Liver (tissue), 9 donors: Measurements from ENCODE around the gene TNNT1. TPM values are rescaled to one million over a fixed set of nuclear protein-coding genes. Genes with fewer than 3 reads are reported as not detected.

Experiments used
- DNase-seq: peaks from one replicate; pipeline ENCODE4 v3.0.0-alpha.2; 2017; ENCODE audit warnings: low spot score
- H3K27ac ChIP-seq, 2 donors: one replicate each; pipeline ENCODE4 v1.7.0; 2013; ENCODE audit warnings: inconsistent platforms in 2 of 2, low read length in 2 of 2, control low read depth in 1 of 2, low read depth in 1 of 2, mild to moderate bottlenecking in 1 of 2
- H3K27me3 ChIP-seq, 4 donors: one replicate each; pipeline versions ENCODE4 v1.6.1 to v1.7.0; 2013; ENCODE audit warnings: low read length in 3 of 4, inconsistent platforms in 1 of 4, mild to moderate bottlenecking in 1 of 4, moderate library complexity in 1 of 4; ENCODE audit not compliant: control insufficient read depth in 4 of 4, insufficient read depth in 4 of 4
- H3K36me3 ChIP-seq, 4 donors: one replicate each; pipeline versions ENCODE4 v1.6.1 to v1.7.0; 2013; ENCODE audit warnings: low read length in 3 of 4, mild to moderate bottlenecking in 3 of 4, low read depth in 1 of 4, moderate library complexity in 1 of 4; ENCODE audit not compliant: control insufficient read depth in 4 of 4, insufficient read depth in 3 of 4
- H3K4me1 ChIP-seq, 4 donors: one replicate each; pipeline versions ENCODE4 v1.6.1 to v1.7.0; 2013; ENCODE audit warnings: low read length in 3 of 4, mild to moderate bottlenecking in 3 of 4, moderate library complexity in 1 of 4; ENCODE audit not compliant: control insufficient read depth in 4 of 4, insufficient read depth in 4 of 4
- H3K4me3 ChIP-seq, 3 donors: one replicate each; pipeline versions ENCODE4 v1.6.1 to v1.7.0; 2013; ENCODE audit warnings: low read length in 3 of 3, control low read depth in 1 of 3, low read depth in 1 of 3, mild to moderate bottlenecking in 1 of 3
- H3K9ac ChIP-seq, 2 donors: one replicate each; pipeline ENCODE4 v1.7.0; 2013; ENCODE audit warnings: low read length in 2 of 2, mild to moderate bottlenecking in 2 of 2, moderate library complexity in 2 of 2, control low read depth in 1 of 2, low read depth in 1 of 2
- H3K9me3 ChIP-seq, 4 donors: one replicate each; pipeline versions ENCODE4 v1.6.1 to v1.7.0; 2013; ENCODE audit warnings: low read length in 3 of 4; ENCODE audit not compliant: control insufficient read depth in 4 of 4
- ATF3 ChIP-seq: IDR thresholded peaks from 2 replicates; pipeline ENCODE4 v1.6.1; 2016; ENCODE audit warnings: antibody characterized with exemption
- EGR1 ChIP-seq, 2 donors: IDR thresholded peaks; 2 replicates each; pipeline ENCODE4 v1.6.1; 2016 to 2018; ENCODE audit warnings: antibody characterized with exemption in 2 of 2, low read depth in 2 of 2
- FOXA1 ChIP-seq: IDR thresholded peaks from 2 replicates; pipeline ENCODE4 v1.6.1; 2016; ENCODE audit warnings: antibody characterized with exemption
- FOXA2 ChIP-seq: IDR thresholded peaks from 2 replicates; pipeline ENCODE4 v1.6.1; 2016; ENCODE audit warnings: antibody characterized with exemption
- GABPA ChIP-seq, 2 donors: IDR thresholded peaks in 1 of 2; conservative IDR thresholded peaks in 1 of 2; 2 replicates each; pipeline ENCODE4 v1.6.1; 2016; ENCODE audit warnings: antibody characterized with exemption in 2 of 2, mild to moderate bottlenecking in 1 of 2, moderate library complexity in 1 of 2
- HNF4A ChIP-seq, 2 donors: conservative IDR thresholded peaks; 2 replicates each; pipeline ENCODE4 v1.6.1; 2016; ENCODE audit warnings: antibody characterized with exemption in 2 of 2, mild to moderate bottlenecking in 2 of 2
- MAX ChIP-seq: IDR thresholded peaks from 2 replicates; pipeline ENCODE4 v1.6.1; 2016; ENCODE audit warnings: antibody characterized with exemption
- NR2F2 ChIP-seq: IDR thresholded peaks from 2 replicates; pipeline ENCODE4 v1.6.1; 2016; ENCODE audit warnings: antibody characterized with exemption
- RAD21 ChIP-seq, 2 donors: IDR thresholded peaks; 2 replicates each; pipeline ENCODE4 v1.6.1; 2016; ENCODE audit warnings: antibody characterized with exemption in 2 of 2, mild to moderate bottlenecking in 2 of 2
- REST ChIP-seq: IDR thresholded peaks from 2 replicates; pipeline ENCODE4 v1.6.1; 2016; ENCODE audit warnings: antibody characterized with exemption, mild to moderate bottlenecking
- RXRA ChIP-seq, 2 donors: IDR thresholded peaks; 2 replicates each; pipeline ENCODE4 v1.6.1; 2017 to 2018; ENCODE audit warnings: antibody characterized with exemption in 2 of 2, mild to moderate bottlenecking in 1 of 2
- SP1 ChIP-seq: IDR thresholded peaks from 2 replicates; pipeline ENCODE4 v1.6.1; 2018; ENCODE audit warnings: antibody characterized with exemption, mild to moderate bottlenecking
- TAF1 ChIP-seq: conservative IDR thresholded peaks from 2 replicates; pipeline ENCODE4 v1.6.1; 2016; ENCODE audit warnings: antibody characterized with exemption, mild to moderate bottlenecking
- YY1 ChIP-seq: IDR thresholded peaks from 2 replicates; pipeline ENCODE4 v1.6.1; 2016; ENCODE audit warnings: antibody characterized with exemption, mild to moderate bottlenecking
- WGBS: extraction: QIAGEN DNeasy Blood & Tissue Kit; methylation state at CpG from one replicate; pipeline ENCODE4 v1.1.7; 2013; 5-methylcytosine and 5-hydroxymethylcytosine counted together
- polyA plus RNA-seq, 2 donors: library from polyadenylated mRNA; stranded (reverse) in 1 of 2; unstranded in 1 of 2; fragments of 200-250 nt in 1 of 2; fragments of >200 nt in 1 of 2; fragmentation: Nextera tagmentation in 1 of 2; extraction: Ambion mirVana in 1 of 2; gene quantifications; one replicate each; pipeline versions ENCODE4 v1.2.1 to v1.2.3, GENCODE V29; 2013 to 2015
- total RNA-seq, 2 donors: library from RNA; depleted of rRNA; stranded (reverse); fragments of >200 nt; gene quantifications; one replicate each; pipeline ENCODE4 v1.2.3, GENCODE V29; 2014
- donor health status: healthy.
- donor health status: healthy.
- donor health status: healthy.
- donor health status: healthy.
- donor health status: healthy.

The TNNT1 gene
- total and polyA plus RNA-seq, 4 donors = 0.15 to 0.28 TPM; not detected in 2

- Histone ChIP-seq H3K4me3 (no peak overlapping the region), H3K9ac (no peak overlapping the region), H3K9me3 (no peaks in the 10 kb centered on the region), H3K4me1 (peaks cover 3 to 12% (median 9%) of the 10 kb centered on the region in 4 donors), H3K27me3 (no peaks in the 10 kb centered on the region), H3K27ac (no peak overlapping the region), H3K36me3 (peaks cover 0 to 32% (median 9%) of the 10 kb centered on the region in 4 donors)
- WGBS = 90% methylated on average over 27 of the region's 27 CpGs
- no peak for TF ChIP-seq ATF3
- no peak for TF ChIP-seq MAX
- no peak for TF ChIP-seq FOXA1
- no peak for TF ChIP-seq RAD21 (IDR thresholded peaks at IDR 0.05)
- TF ChIP-seq HNF4A (conservative IDR thresholded peaks at IDR 0.05) = no peak
- no peak for TF ChIP-seq FOXA2
- DNase-seq = no peak
These were observed 57.1 kb downstream of the TNNT1 start for GRCh38 chr19:55091955-55092354.

GRCh38 chr19:55091126-55091910 is 57.7 kb downstream of the TNNT1 start:
- Histone ChIP-seq H3K27ac (no peak overlapping the region), H3K4me1 (peaks cover 3 to 16% (median 10%) of the 10 kb centered on the region in 4 donors), H3K9me3 (no peaks in the 10 kb centered on the region), H3K9ac (no peak overlapping the region), H3K27me3 (no peaks in the 10 kb centered on the region), H3K4me3 (no peak overlapping the region), H3K36me3 (peaks cover 0 to 32% (median 9%) of the 10 kb centered on the region in 4 donors)
- TF ChIP-seq NR2F2 = no peak
- TF ChIP-seq MAX = no peak
- no peak for TF ChIP-seq YY1
- TF ChIP-seq GABPA (IDR thresholded peaks at IDR 0.05 in 1 of 2, conservative IDR thresholded peaks at IDR 0.05 in 1 of 2) = no peak
- TF ChIP-seq FOXA1 = no peak
- TF ChIP-seq TAF1 = no peak
- no peak for TF ChIP-seq ATF3
- no peak for DNase-seq
- 93% methylated on average over 32 of the region's 32 CpGs for WGBS

GRCh38 chr19:55090564-55090963 is 58.4 kb downstream of the TNNT1 start:
- no peak overlapping the region for H3K27ac ChIP-seq
- DNase-seq = no peak
- peaks cover 0 to under 1% (median 0%) of the 10 kb centered on the region in 4 donors for H3K27me3 ChIP-seq
- peaks cover 0 to 29% (median 9%) of the 10 kb centered on the region in 4 donors for H3K36me3 ChIP-seq
- peaks cover 3 to 16% (median 10%) of the 10 kb centered on the region in 4 donors for H3K4me1 ChIP-seq
- WGBS = 96% methylated on average over 13 of the region's 13 CpGs
- TF ChIP-seq GABPA (IDR thresholded peaks at IDR 0.05 in 1 of 2, conservative IDR thresholded peaks at IDR 0.05 in 1 of 2) (no peak), RXRA (IDR thresholded peaks at IDR 0.05) (no peak), NR2F2 (no peak), SP1 (no peak), FOXA1 (no peak), REST (no peak), YY1 (no peak), TAF1 (no peak), EGR1 (IDR thresholded peaks at IDR 0.05; ENCODE audit: low read depth in 2 of 2) (no peak)
- no peak overlapping the region for H3K9ac ChIP-seq
- H3K4me3 ChIP-seq = no peak overlapping the region
- no peaks in the 10 kb centered on the region for H3K9me3 ChIP-seq
